KOPT-K1 (cell line): ENCODE results near the gene ENG.
"Not testable (repeated sequence)": the region's sequence is repeated elsewhere in the genome, so short reads cannot be mapped to it uniquely, and the experiment has no call there.

Experiments
- H3K27ac ChIP-seq: fragments of 200-600 bp; sonication (generic); 2 replicates; pipeline ENCODE4 v1.5.1; 2016; ENCODE audit warnings: antibody characterized with exemption, mild to moderate bottlenecking, low read depth, low read length; ENCODE audit not compliant: poor library complexity, severe bottlenecking
- H3K36me3 ChIP-seq: fragments of 200-600 bp; sonication (generic); 2 replicates; pipeline ENCODE4 v1.5.1; 2017; ENCODE audit warnings: antibody characterized with exemption, mild to moderate bottlenecking, low read length, moderate library complexity; ENCODE audit not compliant: insufficient read depth
- H3K9me3 ChIP-seq: fragments of 200-600 bp; sonication (generic); 2 replicates; pipeline ENCODE4 v1.5.1; 2017; ENCODE audit warnings: antibody characterized with exemption, low read length, mild to moderate bottlenecking; ENCODE audit not compliant: insufficient read depth, poor library complexity, severe bottlenecking

Gene ENG

GRCh38 chr9:127884976-127885490, 30.6 kb upstream of the ENG start:
- no peak overlapping the region for H3K27ac ChIP-seq
- H3K36me3 ChIP-seq, result peaks cover 16% of the 10 kb centered on the region; the same call in 1 of the 2 replicates
- H3K9me3 ChIP-seq, result no peaks in the 10 kb centered on the region

GRCh38 chr9:127884427-127884911, 30.0 kb upstream of the ENG start:
- H3K36me3 ChIP-seq, result peaks cover 14% of the 10 kb centered on the region; the same call in 1 of the 2 replicates
- no peaks in the 10 kb centered on the region for H3K9me3 ChIP-seq
- no peak overlapping the region for H3K27ac ChIP-seq

GRCh38 chr9:127883959-127884358, 29.5 kb upstream of the ENG start:
- H3K27ac ChIP-seq, result no peak overlapping the region
- H3K9me3 ChIP-seq, result no peaks in the 10 kb centered on the region
- peaks cover 14% of the 10 kb centered on the region; the same call in 1 of the 2 replicates for H3K36me3 ChIP-seq

GRCh38 chr9:127881715-127882114, 27.3 kb upstream of the ENG start:
- not testable (repeated sequence) for H3K9me3 ChIP-seq, H3K36me3 ChIP-seq, H3K27ac ChIP-seq

- H3K9me3 ChIP-seq, result no peaks in the 10 kb centered on the region
- H3K36me3 ChIP-seq, result no peaks in the 10 kb centered on the region; the same call in 1 of the 2 replicates
- no peak overlapping the region for H3K27ac ChIP-seq
These were observed 25.7 kb upstream of the ENG start for GRCh38 chr9:127880143-127880542.

GRCh38 chr9:127878652-127879390, 24.4 kb upstream of the ENG start:
- Histone ChIP-seq H3K36me3 (no peaks in the 10 kb centered on the region), H3K27ac (no peak overlapping the region), H3K9me3 (no peaks in the 10 kb centered on the region)

- H3K27ac ChIP-seq, result no peak overlapping the region
- H3K9me3 ChIP-seq, result no peaks in the 10 kb centered on the region
- H3K36me3 ChIP-seq, result no peaks in the 10 kb centered on the region
These were observed 23.7 kb upstream of the ENG start for GRCh38 chr9:127878001-127878651.

GRCh38 chr9:127877566-127877998, 23.1 kb upstream of the ENG start, which contains the start of gene AK1:
Gene AK1, minus strand, starts transcription at chr9:127877675. Its CDS starts 3,058 bp downstream, at chr9:127874617.
- no peaks in the 10 kb centered on the region for H3K9me3 ChIP-seq
- no peaks in the 10 kb centered on the region for H3K36me3 ChIP-seq
- no peak within 1 kb of the TSS for H3K27ac ChIP-seq

- no peaks in the 10 kb centered on the region for H3K9me3 ChIP-seq
- H3K36me3 ChIP-seq, result no peaks in the 10 kb centered on the region
- H3K27ac ChIP-seq, result no peak overlapping the region
These were observed 22.5 kb upstream of the ENG start for GRCh38 chr9:127876764-127877562.

GRCh38 chr9:127876026-127876763, 21.7 kb upstream of the ENG start:
- Histone ChIP-seq H3K27ac (no peak overlapping the region), H3K36me3 (no peaks in the 10 kb centered on the region), H3K9me3 (no peaks in the 10 kb centered on the region)

GRCh38 chr9:127875306-127875966, 21.0 kb upstream of the ENG start:
- H3K27ac ChIP-seq, result no peak overlapping the region
- no peaks in the 10 kb centered on the region for H3K36me3 ChIP-seq

GRCh38 chr9:127874301-127875221, 20.1 kb upstream of the ENG start:
- no peaks in the 10 kb centered on the region for H3K36me3 ChIP-seq
- H3K9me3 ChIP-seq, result no peaks in the 10 kb centered on the region
- no peak overlapping the region for H3K27ac ChIP-seq

More at GRCh38 chr9:127875306-127875966, 21.0 kb upstream of the ENG start:
- H3K9me3 ChIP-seq, result no peaks in the 10 kb centered on the region

GRCh38 chr9:127873886-127874285, 19.4 kb upstream of the ENG start:
- Histone ChIP-seq H3K36me3 (no peaks in the 10 kb centered on the region), H3K9me3 (no peaks in the 10 kb centered on the region), H3K27ac (no peak overlapping the region)
